Brain pericyte (primary cell): ENCODE results near the gene COL5A1.

Experiments used
- DNase-seq: peaks from one replicate; pipeline ENCODE4 v3.0.0-alpha.2; 2012; ENCODE audit warnings: low read depth, low spot score

The COL5A1 gene

DNA sequence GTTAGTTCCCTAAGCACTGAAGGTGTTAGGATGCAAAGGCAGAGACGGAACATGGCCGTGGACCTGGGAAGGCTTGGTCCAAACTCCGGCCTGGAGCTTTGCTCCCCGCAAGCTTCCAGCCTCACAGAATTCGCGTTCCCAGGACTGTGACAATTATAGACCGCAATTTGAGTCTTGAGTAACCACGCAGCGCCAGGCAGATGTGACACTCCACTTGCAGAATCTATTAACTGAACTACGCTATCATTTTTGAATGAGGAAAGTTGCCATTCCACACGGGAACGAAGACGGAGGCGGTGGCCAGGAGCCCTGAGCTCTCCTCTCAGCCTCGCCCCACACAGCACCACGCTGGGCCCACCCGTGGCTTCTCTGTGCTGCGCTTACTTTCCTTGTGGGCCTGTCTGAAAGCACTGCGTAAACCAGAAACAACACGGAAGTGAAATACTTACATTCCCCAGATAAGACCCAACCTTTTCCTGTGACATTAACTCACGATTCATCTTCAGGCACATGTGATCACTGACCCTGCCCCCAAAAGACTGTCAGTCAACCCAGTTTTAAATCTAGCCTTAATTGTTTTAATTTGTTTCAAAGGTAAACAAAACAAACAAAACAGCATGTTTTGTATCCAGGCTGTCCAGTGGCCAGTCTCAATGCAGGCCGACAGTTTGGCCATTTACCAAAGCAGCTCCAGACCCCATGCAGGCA is 16.1 kb upstream of the COL5A1 start:
- DNase-seq, result no peak

DNA sequence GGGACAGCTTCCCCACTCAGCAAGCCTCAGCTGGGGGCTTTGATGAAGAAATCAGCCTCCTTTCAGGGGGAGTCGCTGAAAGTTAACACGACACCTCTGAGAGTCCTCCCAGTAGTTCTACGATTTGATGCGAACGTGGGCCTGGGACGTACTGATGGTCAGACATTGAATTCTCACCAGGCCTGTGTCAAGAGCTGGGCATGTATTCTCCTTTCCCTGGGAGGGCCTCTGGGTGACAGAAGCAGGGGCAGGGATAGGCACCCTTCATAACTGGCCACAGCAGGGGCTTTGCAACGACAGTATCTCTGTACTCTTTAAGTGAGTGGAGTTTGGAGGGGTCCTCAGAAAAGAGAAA is 15.6 kb upstream of the COL5A1 start:
- DNase-seq, result no peak

DNA sequence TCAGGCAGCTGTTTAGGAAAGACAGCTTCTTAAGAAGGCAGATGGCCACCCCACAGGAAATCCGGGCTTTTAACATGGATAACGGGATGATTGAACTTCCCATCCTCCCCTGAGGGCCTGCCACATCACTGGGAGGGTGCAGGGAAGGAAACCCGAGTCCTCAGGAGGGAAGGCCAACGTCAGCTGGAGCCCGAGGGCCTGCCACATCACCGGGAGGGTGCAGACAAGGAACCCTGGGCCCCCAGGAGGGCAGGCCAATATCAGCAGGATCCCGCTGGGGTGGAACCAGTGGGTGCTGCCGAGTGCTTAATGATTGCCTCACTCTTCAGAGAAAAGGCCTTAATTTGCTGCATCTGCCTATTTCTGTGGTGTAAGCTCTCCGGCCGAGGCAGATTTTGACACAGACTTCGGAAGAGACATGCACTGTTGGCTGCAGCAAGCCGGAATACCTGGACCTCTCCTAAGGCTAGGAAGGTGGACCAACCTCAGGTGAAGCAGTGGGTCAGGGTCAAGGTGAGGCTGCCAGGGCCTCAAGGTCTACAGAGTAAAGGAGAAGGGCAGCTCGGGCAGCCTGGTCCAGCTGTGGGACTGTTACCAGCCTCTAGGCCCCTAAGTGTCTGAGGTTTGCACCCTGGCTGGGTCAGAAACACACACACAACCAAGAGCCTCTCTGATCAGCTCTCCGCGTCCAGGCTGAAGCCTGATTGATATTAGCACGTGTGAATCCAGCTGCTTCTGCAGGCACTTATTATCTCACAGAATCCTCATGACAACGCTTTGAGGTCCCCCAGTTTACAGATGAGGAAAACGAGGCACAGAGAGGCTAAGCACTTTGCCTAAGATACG is 14.8 kb upstream of the COL5A1 start:
- no peak for DNase-seq

DNA sequence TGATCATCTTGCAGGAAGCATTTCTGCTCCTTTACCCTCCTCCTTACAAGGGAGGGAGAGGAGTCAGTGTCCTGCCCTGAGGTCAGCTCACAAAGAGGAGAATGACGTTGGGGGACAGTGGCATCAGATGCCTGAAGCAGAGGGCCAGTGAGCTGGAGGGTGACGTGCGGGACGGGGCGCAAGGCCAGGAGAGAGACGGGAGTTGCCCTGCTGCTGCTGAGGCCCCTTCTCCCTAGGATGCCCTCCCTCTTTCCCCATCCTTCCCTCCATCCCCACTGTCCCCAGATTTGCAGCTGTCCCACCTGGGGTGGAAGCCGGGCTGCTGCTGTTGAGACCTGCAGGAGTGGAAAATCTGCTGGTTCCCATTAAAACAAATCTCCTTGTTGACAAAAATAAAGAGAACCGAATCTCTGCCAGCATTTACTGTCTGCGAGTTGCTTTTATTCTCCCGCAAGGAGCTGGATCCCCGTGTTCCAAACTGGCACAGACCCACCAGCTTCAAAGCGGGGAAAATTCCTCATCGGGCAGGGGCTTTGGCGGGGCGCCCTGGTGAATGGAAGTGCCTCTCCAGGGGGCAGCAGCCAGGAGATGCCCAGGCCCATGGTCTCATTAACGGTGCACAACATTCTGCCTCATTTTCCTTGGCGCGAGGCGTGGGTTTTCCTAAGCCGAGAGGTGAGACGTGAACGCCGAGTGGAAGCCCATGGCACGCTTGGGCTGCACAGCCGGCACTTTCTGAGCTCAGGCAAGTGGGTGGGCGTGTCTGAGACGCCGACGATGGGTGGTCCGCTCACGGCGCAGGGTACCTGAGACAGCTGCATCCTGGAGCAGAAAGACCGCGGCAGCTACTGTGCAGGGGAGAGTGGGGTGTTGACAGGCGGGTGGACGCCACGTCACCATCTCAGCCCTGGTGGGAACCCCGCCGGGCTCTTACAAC is 13.9 kb upstream of the COL5A1 start:
- DNase-seq, result no peak

DNA sequence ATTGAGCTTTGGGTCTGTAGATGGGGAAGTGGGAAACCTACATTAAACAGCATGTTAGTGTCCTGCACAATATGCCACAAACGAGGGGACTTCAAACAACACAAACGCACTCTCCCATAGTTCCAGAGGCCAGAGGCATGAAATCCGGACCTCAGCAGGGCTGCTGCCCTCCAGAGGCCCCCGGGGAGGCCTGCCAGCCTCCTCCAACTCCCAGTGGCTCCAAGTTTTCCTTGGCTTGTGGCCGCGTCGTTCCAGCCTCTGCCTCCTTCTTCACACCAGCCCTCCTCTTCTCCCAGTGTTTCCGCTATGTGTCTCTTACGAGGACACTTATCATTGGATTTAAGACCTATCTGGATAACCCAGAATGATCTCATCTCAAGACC is 13.3 kb upstream of the COL5A1 start:
- DNase-seq, result no peak

DNA sequence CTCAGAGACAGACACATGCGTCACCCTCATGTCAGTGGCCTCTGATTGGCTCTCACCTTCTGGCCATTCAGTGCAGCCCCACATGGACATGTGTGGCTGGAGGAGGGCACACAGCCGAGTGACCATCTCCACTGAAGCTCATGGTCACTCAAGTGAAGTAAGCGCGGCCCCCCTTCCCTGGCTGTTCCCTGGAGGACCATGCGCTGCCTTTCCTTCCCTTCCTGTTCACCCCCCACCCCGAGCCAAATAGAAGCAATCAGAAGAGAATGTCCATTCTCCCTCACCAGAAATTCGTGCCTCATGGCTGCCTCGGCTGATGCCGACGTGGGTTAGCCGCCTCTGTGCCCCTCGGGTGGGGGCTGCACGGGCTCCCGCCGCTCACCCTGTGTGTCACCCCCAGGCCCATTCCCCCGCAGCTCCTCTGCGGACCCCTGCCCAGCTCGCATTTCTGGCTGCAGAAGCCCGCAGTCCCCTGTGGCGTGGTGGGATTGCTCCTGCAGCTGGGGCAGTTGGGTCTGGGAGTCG is 12.5 kb upstream of the COL5A1 start:
- no peak for DNase-seq

DNA sequence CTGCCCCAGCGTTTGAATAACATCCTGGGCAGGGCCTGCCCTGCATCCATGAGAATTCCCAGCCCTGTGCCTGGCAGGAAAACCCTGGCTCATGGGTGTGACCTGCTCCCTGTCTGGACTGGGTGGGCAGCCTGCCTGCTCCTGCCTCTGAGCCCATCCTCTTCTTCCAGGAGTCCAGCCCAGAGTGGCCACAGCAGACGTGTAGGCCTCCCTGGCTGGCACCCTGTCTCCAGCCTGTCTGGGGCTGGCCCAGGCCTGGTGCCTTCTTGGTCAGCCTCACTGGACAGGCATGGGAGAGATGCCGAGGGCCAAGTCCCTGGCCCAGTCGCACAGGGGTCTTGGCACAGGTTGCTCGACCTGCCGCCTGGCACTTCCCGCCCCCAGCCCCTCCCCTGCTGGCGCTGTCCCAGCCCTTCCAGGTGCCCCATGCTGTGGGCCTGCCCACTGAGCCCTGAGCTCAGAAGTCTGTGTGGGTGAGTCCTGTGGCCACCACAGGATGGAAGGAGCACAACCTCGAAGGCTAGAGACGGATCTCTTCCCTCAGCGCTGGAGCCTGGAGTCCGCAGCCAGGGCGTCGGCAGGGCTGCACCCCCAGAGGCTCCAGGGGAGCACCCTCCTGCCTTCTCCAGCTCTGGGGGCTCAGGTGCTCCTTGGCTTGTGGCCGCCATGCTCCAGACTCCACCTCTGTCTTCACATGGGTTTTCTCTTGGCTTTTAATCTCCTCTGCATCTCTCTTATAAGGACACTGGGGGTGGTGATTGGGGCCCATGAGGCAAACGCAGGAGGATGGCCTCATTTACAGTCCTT is 11.8 kb upstream of the COL5A1 start:
- no peak for DNase-seq

DNA sequence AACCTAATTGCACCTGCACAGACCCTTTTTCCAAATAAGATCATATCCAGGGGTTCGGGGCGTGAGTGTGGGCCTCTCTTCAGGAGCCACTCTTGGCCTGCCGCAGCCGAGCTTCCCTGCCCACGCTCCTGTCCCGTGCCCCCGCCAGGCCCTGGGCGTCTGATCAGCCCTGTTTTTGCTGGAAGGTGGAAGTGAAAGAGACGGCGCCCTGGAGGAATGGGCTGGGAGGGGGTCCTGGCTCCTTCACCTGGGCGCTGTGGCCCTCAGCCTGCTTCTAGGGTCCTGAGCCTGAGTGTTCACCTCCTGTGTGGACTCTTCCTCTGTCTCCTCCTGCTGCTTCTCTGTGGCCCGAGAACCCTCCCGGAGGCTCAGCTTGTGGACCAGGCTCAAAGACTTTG is 11.2 kb upstream of the COL5A1 start:
- no peak for DNase-seq

DNA sequence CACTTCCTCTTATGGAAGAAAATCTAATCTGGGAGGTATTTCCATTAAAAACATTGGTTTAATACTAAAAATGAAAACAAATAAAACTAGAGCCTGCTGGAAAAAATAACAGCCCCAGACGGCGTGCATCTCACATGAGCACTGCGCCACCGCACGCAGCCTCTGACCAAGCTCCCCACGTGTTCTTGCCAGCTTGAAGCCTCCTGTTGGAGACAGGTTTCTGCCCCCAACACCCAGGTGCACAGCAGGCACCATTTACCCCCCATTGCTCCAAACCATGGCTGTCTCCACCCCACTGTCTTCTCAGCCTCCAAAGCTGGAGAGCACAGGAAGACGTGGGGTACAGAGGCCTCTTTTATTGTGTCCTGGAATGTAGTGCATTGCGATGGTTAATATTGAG is 10.7 kb upstream of the COL5A1 start:
- no peak for DNase-seq

DNA sequence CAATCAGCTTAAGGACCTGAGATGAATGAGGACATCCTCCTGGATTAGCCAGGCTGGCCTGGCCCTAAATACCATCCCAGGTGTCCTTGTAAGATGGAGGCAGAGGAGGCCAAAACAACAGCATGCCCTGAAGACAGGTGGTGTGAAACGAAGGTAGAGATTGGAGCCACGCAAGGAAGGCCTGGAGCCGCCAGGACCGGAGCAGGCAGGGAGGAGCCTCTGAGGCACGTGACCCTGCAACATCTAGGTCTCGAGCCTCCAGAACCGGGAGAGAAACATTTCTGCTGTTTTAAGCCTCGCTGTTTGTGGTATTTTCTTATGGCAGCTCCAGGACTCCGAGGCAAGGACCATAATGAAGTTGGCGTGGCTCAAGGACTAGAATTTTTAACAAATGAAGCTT is 9.7 kb upstream of the COL5A1 start:
- no peak for DNase-seq

DNA sequence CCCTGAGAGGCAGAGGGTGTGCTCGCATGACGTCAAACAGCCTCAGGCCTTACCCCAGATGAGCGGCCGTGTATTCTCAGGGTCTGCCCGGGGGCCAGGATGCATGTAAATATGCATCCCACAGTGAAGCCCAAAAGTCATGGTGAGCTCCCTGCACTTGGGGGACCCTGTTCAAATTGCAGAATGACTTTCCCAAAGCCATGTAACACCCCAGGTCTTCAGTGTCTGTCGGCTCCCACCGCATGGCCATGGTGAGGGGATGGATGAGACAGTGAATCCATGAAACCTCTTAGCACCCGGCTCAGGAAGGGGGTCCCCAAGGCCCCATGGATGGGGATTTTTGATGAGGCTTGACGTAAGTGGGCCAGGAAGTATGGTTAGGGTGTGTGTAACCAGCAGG is 9.3 kb upstream of the COL5A1 start:
- DNase-seq, result no peak

DNA sequence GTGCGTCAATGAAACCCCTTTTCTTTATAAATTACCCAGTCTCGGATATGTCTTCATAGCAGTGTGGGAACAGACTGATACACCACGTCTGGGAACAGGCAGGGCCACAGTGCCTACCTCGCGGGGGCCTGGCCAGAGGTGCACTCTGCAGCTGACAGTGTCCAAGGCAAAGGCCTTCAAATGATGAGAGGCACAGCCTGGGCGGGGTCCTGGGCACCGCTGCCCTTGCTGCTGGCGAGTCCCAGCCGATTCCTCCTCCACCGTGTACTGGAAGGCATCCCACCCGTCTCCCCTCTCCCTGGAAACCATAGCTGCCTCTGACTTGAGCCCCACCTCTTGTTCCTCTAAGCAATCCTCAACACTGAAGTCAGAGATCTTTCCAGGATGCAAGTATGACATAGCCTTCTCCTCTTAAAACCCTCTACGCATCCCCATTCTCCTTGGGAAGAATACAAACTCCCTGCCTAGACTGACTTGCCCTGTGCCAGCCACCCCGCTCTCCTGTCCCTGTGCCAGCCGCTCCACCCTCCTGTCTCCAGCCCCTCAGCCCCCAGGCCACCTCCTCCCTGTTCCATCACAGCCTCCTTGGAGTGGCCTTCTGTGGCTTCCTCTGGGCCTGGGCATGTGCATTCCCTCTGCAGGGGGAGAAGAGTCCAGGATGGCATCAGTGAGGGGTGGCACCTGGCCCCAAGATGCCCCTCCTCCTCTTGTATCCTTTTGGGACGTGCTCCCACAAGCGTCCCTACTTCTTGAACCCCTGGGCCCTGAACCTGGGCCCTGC is 8.1 kb upstream of the COL5A1 start:
- no peak for DNase-seq

DNA sequence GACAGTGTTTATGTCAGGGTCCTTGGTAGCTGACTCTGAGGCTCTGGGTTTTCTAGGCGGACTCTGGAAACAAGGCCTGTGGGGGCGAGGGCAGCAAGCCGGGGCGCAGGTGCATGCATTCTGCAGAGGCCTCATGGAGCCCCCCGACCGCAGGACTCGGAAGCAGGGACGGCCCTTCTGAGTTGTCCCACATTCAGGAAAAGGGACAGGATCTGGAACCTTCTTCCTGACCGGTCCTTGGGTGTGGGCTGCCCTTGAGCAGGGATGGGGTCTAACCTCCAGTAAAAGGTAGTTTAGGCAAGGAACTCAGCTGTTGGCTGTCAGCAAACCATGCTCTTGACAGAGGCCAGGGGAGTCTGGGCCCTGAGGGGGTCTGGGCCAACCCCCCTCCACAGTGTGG is 7.4 kb upstream of the COL5A1 start:
- DNase-seq, result no peak

DNA sequence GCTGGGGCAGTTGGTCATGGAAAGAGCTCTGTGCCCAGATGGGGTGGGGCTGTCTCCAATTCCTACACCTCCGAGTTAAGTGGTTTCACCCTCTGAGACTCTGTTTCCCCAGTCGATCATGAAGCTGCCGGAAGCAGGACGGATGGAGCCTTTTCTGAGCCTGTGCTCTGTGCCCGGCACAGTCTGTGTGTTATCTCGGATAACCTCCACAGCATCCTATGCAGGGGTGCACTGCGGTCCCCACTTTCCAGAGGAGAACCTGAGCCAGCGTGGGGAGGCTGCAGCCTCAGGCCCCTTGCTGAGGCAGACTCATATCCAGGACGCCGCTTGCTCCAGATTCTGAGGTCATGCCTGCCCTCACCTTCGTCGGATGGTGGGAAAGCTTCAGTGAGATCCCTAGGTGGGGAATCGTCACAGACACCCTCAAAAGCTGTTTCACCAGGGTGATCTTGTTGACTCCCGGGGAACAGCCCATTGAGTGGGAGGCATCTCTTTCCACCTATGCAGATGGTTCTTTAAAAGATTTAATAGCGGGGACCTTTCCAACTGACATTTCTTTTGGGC is 6.9 kb upstream of the COL5A1 start:
- no peak for DNase-seq

DNA sequence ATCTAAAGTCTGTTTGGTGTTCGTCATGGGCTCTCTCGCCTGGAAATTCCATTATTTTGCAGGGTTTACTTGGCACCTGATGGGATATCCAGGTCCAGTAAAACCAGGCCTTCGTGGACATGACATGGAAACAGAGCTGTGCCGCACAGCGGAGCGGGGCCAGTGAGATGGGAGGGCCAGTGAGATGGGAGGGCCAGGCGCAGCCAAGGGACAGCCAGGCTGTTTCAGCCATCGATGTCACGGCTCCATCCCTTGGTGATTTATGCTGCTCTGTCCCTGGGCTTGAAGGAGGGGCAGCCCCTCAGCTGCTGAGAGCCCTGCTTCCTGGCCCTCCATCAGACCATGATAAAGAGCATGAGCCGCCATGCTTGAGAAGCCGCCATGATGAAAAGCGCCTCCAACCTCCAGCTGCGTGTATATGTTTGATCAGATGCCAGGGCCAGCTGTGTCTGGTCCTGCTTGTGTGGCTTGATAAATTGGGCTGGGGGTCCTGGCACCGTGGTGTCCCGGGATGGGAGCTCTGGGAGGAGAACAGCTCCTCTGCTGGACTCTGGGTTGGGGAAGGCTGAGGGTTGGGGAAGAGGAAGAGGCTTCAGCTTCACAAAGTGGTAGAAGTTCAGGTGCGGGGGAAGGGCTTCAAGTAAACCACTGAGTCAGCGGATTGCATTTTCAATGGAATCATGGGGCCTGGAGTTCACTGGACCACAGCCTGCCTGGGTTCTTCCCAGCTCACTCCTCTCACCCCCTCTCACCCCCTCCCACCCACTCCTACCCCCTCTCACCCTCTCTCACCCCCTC is 6.1 kb upstream of the COL5A1 start:
- DNase-seq, result no peak

DNA sequence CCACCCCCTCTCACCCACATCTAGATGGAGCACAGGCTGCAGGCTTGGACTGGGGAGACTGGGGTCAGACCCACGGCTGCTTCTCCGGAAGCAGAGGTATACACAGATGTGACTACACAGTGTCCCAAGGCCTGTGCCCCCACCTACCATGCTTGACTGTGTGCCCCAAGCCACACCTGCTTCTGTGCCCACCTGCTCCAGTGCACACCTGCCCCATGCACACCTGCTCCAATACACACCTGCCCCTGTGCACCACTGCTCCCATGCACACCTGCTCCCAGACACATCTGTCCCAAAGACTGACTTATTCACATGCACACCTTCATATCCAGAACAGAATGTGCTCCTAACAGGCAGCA is 5.5 kb upstream of the COL5A1 start:
- DNase-seq, result no peak

DNA sequence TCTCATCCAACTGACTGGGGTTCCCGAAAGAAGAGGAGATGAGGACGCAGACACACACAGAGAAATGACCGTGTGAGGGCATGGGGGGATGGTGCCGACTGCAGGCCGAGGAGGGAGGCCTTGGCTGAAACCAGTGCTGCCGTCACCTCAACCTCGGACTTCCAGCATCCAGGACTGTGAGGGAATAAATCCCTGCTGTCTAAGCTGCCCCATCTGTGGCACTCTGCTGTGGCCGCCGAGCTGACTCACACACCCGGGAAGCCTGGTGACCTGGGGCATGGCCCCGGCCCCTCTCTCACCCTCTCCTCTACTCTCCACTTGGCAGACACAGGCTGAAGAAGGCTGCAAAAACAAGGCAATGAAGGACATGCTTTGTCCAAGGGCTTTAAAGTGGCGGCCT is 4.4 kb upstream of the COL5A1 start:
- no peak for DNase-seq

DNA sequence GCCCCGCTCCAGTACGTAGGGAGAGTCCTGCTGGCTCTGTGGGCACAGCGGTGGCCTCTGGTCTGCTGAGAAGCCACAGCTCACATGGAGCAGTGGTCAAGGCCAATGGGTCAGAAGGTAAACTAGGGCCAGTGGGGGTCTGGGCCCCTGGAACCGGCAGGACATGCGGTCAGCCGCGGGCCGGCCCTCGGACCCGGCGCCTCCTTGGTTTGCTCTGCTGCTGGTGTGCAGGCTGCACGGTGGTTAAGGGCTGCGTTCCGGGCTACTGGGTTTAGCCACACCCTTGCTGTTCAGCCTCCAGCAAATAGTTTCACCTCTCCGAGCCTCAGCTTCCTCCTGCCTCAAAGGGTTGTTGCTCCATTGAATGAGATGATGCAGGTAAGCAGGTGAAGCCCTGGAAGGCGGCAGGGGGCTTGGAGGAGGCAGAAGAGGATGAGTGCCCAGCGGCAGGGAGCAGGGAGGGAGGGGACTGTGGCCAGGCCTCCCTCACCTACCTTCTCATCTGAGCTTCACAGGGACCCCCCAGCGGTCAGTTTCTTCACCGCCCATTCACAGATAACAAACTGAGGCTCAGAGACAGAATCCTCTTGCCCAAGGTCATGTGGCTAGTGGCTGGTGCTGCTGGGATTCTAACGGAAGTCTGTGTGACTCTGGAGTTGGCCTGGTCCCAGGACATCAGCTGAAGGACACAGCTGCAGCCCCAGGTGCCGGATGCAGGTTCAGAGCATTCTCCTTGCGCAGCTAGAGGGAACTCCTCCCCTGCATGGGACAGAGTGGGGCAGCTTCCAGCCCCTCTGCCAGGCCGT is 3.7 kb upstream of the COL5A1 start:
- DNase-seq, result no peak
